HS-5 (cell line): ENCODE results near the gene GPC3.

Experiments
- DNase-seq: peaks from one replicate; pipeline ENCODE4 v3.0.0-alpha.2; 2012; ENCODE audit warnings: low read depth

Gene GPC3

DNA sequence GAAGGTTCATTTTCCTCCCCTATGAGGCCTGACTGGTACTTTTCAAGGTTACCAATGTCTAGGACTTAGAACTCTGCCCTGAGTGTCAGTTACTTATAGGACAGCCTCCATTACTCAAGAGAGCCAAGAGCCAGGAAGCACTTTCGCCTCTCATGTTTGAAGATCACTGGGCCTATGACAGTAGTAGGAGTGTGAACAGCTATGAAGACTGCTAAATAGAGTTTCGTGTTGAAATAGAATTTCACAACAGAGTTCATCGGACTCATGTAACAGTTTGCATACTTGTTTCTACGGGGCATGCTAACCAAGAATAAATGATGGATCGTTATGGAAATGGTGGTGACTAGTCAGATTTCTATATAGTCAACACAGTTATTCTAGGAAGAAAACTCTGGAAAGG is 472.3 kb downstream of the GPC3 start:
- no peak for DNase-seq

DNA sequence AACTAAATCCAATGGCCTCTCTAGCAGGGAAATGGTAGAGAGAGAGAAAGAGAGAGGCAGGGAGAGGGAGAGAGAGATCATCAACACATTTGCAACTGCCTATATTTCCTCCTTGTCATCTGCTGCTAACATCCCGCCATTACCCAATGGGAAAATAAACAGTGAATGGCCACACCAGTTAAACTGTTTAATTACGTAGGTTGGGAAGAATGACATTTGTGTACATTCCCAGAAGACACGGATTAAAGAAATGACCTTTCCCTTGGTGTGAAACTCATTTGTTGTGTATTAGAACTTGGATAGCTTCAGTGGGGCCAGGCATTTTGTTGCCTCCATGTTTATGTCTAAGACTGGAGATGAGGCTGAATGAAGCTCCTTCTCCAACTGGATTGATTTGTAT is 474.4 kb downstream of the GPC3 start:
- DNase-seq = no peak

DNA sequence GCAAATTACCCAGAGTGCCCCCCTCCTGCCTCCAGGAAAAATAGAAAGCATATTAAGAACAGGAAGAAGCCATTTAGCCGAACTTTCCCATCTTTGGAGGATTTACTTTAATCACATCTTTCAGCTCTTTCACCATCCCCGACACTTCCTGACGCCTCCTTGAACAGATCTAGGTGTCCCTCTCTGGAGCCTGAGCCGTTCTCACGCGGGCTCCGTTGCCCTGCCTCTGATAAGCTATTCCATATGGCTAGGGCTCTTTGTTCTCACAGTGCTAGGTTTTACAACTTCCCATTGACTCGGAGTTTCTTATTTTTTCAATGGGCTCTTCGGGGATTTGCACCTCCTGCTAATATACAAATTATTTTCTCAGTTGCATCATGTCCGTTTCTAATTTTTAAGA is 488.0 kb downstream of the GPC3 start:
- no peak for DNase-seq

DNA sequence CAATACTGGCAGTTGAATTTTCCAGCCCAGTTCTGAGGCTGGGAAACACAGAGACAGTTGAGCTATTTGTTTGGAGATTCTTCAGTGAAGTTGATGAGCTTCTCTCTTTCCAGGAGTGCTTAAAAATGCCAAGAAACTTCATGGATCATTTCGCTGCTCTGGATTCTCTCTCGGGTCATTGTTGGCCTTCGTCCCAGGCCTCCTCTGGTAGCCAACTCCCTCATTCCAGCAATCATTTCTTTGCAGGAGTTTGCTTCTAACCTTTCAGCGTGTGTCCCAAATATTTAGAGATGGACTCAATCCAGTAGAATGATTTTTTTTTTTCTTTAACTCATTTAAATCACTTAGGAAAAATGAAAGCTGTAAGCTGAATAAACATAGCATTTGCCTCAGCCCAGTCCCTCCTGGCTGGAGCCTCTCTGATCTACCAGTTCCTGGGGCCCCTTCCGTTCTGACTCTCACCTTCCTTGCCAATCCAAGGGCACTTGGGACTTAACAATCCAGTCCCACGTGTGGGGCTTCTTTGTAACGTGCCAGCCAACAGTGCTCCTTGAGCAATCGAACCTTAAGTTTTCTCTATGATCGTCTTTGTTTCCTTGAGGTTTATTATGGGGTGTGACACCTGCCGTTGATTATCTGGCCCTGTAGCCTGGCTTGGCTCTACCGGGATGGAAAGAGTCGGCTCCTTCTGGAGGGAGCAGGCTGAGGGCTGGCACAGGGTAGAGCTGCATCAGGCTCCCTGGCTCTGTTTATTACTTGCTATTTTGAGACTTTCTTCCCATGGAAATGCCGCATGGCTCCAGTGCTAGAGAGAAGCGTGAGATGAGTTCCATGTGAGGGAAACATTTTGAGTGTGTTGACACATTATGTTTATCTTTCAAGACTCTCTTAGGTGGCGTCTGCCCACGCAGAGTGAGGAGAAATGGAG is 489.7 kb downstream of the GPC3 start:
- DNase-seq = no peak

DNA sequence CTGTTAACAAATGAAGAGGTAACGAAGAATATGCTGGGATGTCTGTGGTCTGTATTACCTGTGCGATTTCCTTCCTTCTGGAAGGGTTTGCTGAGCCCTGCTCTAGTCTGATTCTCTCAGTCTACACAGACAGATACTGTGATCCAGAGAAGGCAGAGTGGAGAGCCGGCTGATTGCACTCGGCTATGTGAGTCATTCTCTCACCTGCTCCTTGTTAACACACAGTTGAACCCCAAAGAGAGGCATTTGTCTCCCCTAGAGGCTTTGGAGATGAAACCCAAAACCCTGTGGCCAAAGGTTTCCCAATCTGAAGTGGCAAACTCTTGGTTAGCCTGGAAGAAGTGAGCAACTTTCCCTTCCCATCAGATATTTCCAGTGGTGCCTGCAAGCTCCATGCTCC is 492.0 kb downstream of the GPC3 start:
- DNase-seq = no peak

DNA sequence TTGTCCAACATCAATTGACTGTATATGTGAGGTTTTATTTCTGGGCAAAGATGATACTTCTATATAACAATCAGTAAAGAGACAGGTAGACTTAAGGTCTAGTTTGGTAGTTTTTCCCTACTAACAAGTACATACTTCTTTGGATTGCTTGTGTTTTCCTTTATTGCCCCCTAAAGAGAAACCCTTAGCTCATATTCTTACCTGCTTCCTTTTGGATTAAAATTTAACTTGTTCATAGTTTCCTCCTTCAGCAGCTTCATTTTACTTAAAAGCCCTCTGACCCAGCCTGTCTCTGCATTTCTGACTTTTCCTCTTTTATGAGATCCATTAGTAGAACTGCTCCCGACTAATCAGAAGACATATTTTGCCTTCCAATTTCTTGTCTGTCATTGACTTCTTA is 494.4 kb downstream of the GPC3 start:
- DNase-seq = no peak
